HG03139 (cell line): ENCODE measurements around the gene SLC4A5.
"Not testable (repeated sequence)": the region's sequence is repeated elsewhere in the genome, so short reads cannot be mapped to it uniquely, and the experiment has no call there.

Experiments
- ATAC-seq: cut with Tn5 transposase; IDR thresholded peaks from one replicate; pipeline ENCODE4 v1.9.1; 2021; ENCODE audit not compliant: unreplicated experiment

SLC4A5 gene

DNA sequence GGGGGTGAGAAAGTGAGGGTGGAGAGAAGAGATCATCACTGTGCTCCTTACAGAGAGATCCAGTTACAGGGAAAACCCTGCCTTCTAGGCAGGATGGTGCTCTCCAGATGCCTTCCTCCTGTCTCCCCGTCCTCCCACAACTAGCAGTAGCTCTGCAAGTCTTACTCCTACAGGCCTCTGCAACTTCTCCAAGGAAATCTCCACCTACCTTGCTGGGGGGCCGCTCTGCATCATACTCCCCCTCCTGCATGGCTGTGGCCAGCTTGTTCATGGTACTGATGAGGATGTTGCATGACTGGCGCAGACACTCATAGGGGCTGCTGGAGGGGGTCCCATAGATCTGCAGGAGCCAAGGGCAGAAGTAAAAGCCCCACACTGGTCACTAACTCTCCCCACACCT is 22.8 kb upstream of the SLC4A5 start:
- ATAC-seq = no peak

DNA sequence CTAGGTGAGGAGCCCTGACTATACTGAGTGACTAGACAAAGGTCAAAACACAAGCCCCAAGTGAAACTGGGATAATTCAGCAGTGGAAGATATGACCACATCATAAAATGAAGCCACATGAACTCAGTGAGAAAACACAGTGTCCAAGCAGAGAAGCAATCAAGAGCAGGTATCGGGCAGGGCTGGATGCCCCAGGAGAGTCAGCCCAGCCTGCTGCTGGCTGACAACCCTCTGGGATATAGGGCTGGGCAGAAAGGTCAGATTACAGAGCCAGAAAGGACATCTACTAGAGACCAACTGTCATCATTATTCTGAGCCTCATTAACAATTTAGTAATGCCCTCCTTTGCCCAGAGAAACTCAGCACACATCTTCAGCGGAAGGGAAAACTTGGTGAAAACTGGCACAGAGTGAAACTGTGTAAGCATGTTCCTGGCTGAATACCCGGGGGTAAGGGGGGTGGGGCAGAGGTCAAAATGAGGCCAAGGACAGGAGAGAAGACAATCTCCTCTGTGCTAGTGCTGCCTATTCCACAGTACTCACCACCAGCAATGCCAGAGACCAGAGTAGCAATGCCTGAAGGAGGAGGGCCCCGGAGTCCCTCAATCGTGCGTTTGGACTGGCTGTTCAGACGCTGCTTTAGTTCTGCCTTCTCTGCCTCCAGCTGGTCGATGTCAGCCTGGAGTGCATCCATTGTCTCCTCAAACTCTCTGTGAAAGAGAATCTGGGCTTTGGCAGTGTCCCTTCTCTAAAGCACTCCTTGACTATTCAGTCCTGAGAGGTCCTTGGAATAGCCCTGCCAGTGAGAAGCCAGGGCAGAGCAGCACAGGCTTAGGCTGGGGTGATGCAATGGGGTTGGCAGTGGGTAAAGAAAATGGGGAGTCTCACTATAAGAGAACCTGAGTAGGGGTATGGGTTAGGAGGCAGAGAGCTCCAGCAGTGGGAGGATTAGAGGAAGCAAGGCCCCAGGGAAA is 21.6 kb upstream of the SLC4A5 start:
- ATAC-seq = no peak

GRCh38 chr2:74361327-74361726 is 18.1 kb upstream of the SLC4A5 start:
- ATAC-seq = no peak

- ATAC-seq = no peak
Observed at GRCh38 chr2:74357627-74358026, 14.4 kb upstream of the SLC4A5 start.

DNA sequence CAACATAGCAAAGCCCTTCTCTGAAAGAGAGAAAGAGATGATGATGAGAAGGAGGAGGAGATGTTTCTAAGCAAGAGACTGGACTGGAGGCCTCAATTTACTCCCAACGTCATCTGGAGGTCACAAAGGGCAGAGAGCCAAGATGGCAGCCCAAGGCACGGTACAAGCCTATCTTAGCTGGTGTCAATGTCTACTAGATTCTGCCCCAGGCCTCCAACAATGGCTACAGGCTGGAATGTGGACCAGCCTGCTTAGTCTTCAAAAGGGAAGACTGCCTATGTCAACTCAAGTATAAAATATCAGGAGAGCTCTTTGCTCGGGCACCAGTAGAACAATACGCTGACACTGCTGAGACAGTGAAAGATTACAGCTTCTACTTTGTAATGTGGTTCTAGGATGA is 6.7 kb upstream of the SLC4A5 start:
- ATAC-seq = no peak

DNA sequence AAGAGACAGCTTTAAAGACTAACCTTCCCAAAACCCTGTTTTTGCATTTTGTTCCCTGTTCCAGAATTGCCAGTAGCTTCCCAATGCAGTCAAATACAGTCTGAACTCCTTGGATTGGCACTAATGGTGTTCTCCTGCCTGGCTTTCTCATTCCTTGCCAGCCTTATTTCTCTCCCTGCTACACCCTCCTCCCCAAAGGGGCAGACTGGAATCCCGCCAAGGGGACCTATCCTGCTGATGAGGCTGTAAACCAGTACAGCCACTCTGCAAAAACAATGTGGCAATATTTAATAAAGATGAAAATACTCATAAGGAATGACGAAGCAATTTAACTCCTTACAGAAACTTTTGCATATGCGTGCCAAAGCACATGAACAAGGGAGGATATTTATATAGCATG is 4.5 kb upstream of the SLC4A5 start:
- no peak for ATAC-seq

- ATAC-seq = no peak
Observed at GRCh38 chr2:74347303-74347702, 4.1 kb upstream of the SLC4A5 start.

DNA sequence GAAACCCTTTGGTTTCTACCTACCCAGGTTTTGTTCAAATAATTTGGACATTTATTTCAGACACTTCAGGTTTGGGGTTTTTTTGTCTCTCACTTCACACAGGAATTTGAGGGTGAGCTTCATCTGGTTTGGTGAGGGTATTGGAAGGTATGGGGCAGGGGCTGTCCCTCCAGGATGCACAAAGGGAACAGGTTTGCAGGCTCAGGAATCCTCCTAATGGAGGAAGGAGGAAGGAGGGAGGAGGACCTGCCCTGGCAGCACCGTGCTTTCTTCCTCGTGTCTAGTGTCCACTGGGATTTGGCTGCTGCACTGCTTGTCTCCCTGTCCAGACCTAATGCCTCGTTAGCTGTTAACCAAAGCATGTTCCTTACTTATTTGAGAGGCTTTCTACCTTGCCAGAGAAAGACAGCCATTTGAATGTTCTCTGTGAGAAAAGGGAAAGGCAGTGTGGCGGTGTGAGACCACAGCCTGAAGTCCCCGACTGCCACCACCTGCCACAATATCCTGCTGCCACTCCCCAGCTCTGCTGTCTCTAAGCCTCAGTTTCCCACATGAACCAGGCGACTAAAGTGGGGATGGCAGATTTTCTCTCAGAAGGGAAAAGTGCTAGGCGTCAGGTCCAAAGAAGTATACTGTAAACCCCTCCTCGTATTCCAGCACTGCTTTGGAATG is 2.2 kb upstream of the SLC4A5 start:
- ATAC-seq = no peak

- ATAC-seq = not testable (repeated sequence)
Observed at GRCh38 chr2:74336227-74336626, 7.0 kb downstream of the SLC4A5 start.

DNA sequence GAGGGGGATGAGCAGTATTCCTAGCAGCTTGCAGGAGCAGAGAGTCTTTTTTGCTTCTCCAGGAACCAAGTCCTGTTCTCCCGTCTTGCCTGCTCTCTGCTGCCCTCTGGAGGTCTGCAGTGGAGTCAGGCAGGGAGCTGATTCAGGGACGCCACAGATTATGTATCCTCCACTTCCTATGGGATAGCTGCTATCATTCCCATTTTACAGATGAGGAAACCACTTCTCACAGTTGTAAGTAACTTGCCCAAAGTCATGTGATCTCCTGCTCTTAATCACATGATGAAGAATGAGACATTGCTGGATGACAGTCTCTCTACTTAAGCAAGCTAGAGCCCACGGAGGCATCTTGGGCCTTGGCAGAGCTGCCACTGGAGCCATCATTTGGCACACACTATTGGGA is 8.3 kb downstream of the SLC4A5 start:
- no peak for ATAC-seq

DNA sequence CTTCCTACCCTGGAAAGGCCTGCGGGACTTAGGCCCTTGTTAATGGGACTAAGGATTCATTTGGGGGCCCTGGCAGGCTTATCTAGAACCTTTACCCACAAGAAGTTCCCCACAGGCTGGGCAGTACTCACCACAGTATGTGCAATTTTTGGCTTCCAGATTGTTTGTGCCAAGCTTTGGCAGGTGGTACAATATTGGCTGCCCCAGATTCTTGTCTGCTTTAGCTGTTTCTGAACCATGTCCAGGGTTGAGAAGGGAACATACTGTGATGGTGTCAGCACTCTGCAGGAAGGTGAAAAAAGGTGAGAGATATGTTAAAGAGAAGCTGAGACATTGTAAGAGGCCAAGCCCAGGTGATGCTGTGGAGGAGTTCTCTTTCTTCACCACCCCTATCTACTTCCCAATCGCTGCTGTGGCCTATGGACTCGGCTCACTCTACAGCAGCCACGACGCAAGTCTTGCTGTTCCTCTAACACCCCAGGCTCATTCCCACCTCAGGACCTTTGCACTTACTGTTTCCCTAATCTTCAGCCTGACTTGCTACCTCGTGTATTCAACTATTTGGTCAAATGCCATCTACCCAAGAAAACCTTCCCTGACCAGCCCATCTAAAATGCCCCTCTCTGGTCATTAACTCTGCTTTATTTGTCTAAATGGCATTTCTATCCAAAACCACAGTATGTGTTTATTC is 9.2 kb downstream of the SLC4A5 start:
- no peak for ATAC-seq

GRCh38 chr2:74333175-74333574 is 10.0 kb downstream of the SLC4A5 start:
- ATAC-seq = no peak

GRCh38 chr2:74332550-74333174 is 10.6 kb downstream of the SLC4A5 start:
- ATAC-seq = no peak

- no peak for ATAC-seq
Observed at GRCh38 chr2:74328573-74328972, 14.6 kb downstream of the SLC4A5 start.

DNA sequence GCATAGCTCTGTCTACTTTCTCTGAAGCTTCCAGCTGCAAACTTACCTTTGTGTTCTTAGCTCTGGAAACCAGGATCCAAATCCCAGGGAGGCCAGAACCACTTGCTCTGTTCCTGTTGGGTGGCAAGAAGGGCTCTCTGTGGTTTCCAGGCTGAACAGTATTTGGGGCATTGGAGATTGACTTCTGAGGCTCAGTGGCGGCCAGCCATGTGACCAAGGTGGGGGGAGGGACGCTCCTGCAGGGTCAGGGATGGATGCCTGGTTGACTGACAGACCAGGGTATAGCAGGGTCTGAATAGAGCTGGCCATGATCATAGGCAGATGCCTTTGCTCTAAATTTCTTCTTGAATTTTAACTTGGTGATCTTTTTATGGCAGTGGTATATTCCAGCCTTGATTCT is 15.1 kb downstream of the SLC4A5 start:
- no peak for ATAC-seq

DNA sequence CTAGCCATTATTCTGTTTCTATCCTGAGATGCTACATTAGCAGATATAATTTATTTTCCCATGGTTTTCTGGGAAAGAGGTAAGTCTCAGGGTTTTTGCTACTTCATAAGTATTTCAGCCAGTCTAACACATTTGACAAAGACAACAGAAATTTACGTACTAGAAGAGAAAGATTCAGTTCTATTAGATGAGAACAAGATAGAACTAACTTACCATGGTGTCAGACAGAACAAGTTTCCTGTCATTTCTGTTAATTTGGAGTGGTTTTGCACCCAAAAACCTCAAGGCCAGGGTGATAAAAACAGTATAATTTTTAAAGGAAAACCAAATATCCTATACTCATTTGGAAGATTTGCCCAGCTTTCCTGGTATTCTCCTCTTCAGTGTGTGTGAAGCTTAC is 15.6 kb downstream of the SLC4A5 start:
- ATAC-seq = no peak

DNA sequence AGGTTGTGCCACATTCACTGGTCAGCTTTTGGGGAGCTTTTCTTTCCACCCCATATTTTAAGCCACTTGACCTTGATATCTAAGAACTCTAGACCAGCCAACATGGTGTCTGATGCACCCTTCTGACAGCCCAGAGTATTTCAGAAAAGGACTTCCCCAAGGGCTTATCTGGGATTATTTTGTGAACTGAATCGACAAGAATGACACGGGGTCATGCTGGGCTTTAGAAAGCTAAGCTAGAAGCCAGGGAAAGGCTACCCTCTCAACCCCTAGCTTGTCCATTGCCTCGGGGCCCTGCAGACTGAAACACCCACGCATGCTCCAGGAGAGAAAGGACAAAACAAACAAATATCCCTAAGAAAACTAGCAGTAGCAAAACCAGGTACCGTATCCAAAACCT is 16.0 kb downstream of the SLC4A5 start:
- ATAC-seq = no peak

- ATAC-seq = no peak
Observed at GRCh38 chr2:74325815-74326214, 17.4 kb downstream of the SLC4A5 start.

DNA sequence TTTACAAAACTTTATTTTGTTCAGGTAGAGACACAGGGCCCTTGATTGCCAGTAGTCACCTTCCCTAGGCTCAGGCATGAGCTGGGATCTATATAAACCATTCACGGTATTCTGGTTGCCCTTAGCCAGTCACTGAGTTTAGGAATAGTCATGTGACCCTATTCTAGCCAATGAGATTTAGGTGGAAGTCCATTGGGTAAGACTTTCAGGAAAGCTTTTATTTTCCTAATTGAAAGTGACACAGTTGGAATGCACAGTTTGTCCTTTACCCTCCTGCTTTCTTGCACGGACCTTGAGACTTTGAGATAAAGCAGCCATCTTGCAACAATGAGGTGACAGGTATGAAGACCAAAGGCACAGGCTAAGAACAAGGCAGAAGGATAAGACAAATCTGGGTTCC is 21.5 kb downstream of the SLC4A5 start:
- ATAC-seq = no peak

DNA sequence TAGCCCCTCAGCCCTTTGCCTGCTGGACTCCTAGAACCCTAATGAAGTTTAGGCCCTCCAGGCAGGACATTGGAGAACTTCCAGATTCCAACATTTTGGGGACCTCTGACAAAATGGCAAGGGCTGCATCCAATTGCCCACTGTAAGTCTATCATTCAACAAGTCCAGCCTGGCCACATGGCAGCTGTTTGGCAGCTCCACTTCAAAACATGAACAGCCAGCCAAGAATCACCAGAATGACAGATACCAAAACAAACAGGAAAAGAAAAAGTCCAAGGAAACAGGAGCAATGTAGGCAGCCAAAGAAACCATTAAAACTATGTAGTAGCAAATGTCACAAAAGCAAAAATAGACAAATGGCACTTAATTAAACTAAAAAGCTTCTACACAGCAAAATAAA is 25.5 kb downstream of the SLC4A5 start:
- ATAC-seq = no peak

DNA sequence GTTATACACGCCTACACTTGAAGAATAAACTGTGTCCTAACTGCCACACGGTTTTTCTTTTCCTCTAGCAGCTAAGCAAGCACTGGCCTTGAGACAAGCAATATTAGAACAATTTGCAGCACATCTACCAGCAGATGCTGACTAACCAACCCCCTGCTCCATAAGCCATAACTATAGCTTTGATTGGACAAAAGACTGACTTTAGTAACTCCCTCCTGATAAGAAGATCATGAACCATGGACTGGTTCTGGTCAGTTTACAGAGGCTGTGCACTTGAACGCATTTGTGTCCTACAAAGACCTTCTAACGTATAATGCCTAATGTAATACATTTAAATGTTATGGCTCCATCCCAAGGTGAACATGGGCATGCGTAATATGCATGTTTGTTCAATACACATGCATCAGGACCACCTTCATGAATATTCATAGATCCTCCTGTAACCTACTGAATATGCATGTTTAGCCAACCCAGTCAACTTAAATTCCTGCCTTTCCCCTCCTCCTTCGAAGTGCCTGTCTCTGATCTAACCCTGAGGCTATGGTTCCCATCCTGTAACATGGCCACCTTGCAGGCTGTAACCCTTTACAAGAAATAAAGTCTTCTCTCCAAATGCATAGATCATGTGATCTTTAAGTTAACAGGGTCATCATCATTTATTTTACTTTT is 26.5 kb downstream of the SLC4A5 start:
- ATAC-seq = no peak
